Activated naive CD8-positive, alpha-beta T cell treated with anti-CD3 and anti-CD28 coated beads for 36 hours (primary cell): ENCODE measurements around the gene SLC12A8. TPM values are rescaled to one million over a fixed set of nuclear protein-coding genes. Genes with fewer than 3 reads are reported as not detected.

Experiments used
- DNase-seq: peaks from one replicate; pipeline ENCODE4 v3.0.0; 2021
- H3K27ac Mint-ChIP-seq: one replicate; pipeline ENCODE4 v1.8.0; 2022; ENCODE audit warnings: mild to moderate bottlenecking, moderate library complexity, mixed read lengths
- H3K27me3 Mint-ChIP-seq: one replicate; pipeline ENCODE4 v1.8.0; 2022; ENCODE audit warnings: mild to moderate bottlenecking, mixed read lengths
- H3K36me3 Mint-ChIP-seq: one replicate; pipeline ENCODE4 v1.8.0; 2021; ENCODE audit warnings: mild to moderate bottlenecking, mixed read lengths
- H3K4me1 Mint-ChIP-seq: one replicate; pipeline ENCODE4 v1.8.0; 2021; ENCODE audit warnings: mixed read lengths
- H3K4me3 Mint-ChIP-seq: one replicate; pipeline ENCODE4 v1.8.0; 2022; ENCODE audit warnings: mild to moderate bottlenecking, moderate library complexity, mixed read lengths
- H3K9me3 Mint-ChIP-seq: one replicate; pipeline ENCODE4 v1.8.0; 2022; ENCODE audit warnings: mixed read lengths
- total RNA-seq, 2 experiments: library from RNA; stranded (reverse); gene quantifications; one replicate each; pipeline ENCODE4 v1.2.3, GENCODE V29; 2021

The SLC12A8 gene
- total RNA-seq, 2 experiments from 2014 or later: 1.8 to 1.9 TPM

DNA sequence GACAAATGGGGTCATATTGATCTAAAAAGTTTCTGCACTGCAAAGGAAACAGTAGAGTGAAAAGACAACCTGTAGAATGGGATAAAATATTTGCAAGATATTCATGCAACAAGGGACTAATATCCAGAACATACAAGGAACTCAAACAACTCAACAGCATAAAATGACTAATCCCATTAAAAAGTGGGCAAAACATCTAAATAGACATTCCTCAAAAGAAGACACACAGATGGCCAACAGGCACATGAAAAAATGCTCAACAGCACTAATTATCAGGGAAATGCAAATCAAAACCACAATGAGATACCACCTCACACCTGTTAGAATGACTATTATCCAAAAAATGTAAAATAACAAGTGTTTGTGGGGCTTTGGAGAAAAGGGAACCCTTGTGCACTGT lies 8.8 kb downstream of the SLC12A8 start:
- H3K27me3 Mint-ChIP-seq: peaks cover 12% of the 10 kb centered on the region
- DNase-seq: no peak
- H3K9me3 Mint-ChIP-seq: peaks cover 2% of the 10 kb centered on the region
- no peak overlapping the region for H3K4me3 Mint-ChIP-seq
- H3K4me1 Mint-ChIP-seq: no peaks in the 10 kb centered on the region
- no peak overlapping the region for H3K27ac Mint-ChIP-seq
- H3K36me3 Mint-ChIP-seq: no peaks in the 10 kb centered on the region

DNA sequence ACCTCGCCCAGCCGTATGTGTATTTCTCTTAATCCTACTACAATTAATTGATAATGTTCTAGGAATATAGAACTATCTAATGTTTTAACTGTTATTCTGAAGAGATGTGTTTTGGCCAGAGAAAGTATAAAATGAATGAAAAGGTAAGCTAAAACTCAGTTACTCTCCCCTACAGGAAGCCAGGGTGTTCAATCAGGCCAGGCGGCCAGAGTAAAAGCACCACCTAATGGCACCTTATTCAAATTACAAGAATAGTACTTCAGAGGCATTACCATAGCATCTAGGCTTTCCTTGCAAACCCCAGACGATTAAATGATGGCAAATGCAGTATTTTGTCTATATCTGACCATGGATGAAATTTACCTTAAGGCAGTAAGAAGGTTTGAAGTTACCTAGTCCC lies 10.4 kb downstream of the SLC12A8 start:
- Mint-ChIP-seq H3K27ac (no peak overlapping the region), H3K36me3 (no peaks in the 10 kb centered on the region), H3K9me3 (peaks cover 2% of the 10 kb centered on the region), H3K4me3 (no peak overlapping the region), H3K27me3 (peaks cover 12% of the 10 kb centered on the region), H3K4me1 (no peaks in the 10 kb centered on the region)
- DNase-seq: peak; percentile 9

DNA sequence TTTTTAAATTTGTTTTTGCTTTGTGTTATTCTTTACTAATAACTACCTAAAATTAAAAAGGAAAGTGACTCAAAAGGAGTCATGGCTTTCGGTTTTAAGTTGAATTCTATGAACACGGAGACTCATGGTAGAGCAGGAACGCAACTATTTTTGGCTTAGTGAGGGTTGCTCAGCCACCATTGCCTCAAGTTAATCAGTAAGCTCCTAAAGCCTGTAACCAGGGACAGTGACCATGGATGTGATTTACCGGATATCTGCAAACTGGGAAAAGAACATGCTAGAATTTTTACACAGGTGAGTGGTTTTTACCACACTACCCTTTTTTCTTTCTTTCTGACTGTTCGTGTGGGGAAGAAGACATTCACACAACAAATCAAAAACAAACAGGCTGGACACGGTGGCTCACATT lies 11.8 kb downstream of the SLC12A8 start:
- Mint-ChIP-seq H3K9me3 (peaks cover 2% of the 10 kb centered on the region), H3K27ac (no peak overlapping the region), H3K4me1 (no peaks in the 10 kb centered on the region), H3K36me3 (no peaks in the 10 kb centered on the region), H3K27me3 (peaks cover 8% of the 10 kb centered on the region), H3K4me3 (no peak overlapping the region)
- no peak for DNase-seq

DNA sequence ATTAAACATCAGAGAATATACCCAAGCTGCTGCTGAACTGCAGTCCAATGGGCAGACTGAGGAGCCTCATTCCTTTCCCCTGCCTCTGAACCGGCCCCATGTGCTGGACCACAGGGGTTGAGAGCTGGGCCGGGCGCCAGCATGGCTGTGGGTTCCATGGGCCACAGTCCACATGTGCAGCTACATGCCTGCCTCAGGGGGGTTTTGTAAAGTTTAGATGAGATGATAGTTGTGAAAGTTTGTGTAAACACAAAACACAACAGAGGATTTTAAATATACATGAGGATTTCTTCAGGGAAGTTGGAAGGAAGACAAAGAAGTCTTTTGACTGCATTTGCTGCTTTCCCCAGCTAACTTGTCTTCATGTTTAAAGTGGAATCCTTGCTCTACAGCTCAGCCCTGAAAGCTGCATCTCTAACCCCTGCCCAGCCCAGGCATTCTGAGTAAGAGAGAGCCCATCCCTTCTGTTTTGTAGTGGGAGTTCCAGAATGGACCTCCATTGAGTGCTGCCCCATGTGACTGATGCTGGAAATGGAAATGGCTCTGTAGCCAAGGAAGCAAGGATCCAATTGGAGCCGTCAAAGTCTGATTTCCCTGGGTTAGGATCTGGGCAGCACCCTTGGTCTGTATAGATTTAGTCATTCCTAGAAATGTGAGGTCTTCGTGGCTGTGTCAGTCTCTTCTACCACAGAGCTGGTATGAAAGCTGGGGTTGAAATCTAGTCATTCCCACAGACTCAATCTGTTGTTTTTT lies 17.5 kb downstream of the SLC12A8 start:
- Mint-ChIP-seq H3K27me3 (no peaks in the 10 kb centered on the region), H3K4me1 (no peaks in the 10 kb centered on the region), H3K4me3 (no peak overlapping the region), H3K9me3 (no peaks in the 10 kb centered on the region), H3K27ac (no peak overlapping the region), H3K36me3 (no peaks in the 10 kb centered on the region)
- no peak for DNase-seq

DNA sequence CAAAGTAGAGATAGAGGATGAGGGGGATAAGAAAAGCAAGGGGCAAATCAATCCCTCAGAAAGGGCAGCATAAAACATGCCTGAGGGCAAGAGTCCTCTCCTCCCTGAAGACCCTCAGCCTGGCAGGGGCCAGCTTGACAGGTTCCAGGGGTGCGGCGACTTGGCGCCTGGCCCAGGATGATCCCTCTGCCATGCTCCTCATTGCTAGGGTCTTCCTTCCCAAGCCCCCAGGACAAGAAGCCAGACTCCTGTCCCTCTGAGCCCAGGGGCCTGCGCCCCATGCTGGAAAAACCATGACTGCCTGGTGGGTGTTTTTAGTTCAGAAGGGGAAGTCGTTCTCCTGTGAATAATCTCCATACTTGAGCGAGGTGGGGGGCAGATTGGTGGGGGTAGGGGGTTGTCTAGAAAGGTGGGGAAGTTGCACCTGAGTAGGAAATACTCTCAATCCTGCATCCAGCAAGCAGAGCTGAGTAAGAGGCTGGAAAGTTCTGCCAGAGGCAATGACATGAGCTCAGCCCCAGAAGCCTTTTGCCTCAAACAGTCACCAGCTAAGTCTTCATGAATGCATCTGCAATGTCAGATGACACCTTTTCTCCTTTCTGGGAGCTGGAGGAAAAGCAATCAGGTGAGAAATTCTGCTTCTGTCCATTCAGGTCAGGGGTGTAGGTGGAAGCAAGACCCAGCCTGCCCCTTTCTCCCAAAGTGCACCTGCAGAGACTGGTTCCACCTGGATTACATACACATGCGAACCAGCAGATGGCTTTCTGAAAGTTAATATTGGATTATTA lies 18.3 kb downstream of the SLC12A8 start:
- Mint-ChIP-seq H3K4me1 (no peaks in the 10 kb centered on the region), H3K27me3 (no peaks in the 10 kb centered on the region)

DNA sequence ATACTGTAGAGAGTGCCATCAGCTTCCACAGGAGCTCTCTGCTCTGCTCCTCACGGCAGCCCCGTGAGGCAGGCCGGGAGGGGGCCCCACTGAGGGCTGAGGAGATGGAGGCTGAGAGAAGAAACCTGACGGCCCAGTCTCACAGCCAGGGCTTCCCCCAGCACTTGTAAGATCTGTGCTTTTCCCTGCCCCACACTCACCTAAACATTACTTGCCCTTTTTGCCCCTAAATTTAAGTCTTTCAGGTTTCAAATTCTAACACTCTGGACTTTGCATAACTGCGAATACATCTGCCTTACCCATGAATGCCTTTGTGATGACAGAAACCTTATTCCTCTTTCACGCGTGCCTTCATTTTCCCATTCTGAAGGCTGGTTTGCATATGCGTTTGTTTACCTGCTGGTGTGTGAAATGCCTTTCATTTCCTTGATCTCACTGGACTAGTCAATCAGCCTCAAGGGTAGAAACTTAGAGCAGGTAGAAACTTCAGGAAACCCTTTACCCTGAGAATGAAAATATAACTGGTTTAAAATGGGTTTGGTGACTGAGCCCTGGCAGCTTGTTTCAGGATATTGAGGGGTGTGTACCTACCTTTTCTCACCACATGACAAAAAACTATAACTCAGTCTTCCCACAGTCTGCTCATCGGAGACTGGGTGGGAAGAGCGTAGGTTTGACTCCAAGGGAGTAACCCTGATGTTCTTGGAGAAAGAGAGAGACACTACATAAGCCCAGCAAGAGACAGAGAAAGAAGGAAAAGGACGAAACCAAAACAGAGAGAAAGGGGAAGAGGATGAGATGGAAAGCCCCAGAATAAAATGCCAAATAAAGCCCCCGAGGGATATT lies 20.1 kb downstream of the SLC12A8 start:
- DNase-seq: no peak
- Mint-ChIP-seq H3K4me1 (no peaks in the 10 kb centered on the region), H3K9me3 (no peaks in the 10 kb centered on the region), H3K27me3 (no peaks in the 10 kb centered on the region), H3K4me3 (no peak overlapping the region), H3K27ac (no peak overlapping the region), H3K36me3 (peaks cover 2% of the 10 kb centered on the region)

More for the DNA sequence above, 18.3 kb downstream of the SLC12A8 start:
- Mint-ChIP-seq H3K27ac (no peak overlapping the region), H3K4me3 (no peak overlapping the region), H3K9me3 (no peaks in the 10 kb centered on the region), H3K36me3 (peaks cover under 1% of the 10 kb centered on the region)
- no peak for DNase-seq

DNA sequence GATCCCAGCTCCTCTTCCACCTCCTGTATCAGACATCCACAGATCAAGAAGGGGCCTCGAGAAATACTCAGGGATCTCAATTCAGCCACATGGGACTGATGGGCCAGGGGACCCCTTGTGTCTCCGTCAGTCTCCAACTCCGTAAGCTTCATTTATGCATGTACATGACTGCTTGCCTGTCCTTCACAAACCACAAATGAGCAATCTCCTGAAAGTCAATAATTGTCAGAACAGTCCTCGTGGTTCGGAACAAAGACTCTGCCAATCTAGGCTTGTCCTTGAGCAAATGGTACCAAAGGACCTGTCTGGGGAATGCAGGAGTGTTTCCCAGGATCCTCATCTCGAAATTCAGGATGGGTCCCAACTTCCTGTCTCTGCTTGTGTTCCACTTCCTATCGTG lies 20.8 kb downstream of the SLC12A8 start:
- Mint-ChIP-seq H3K4me3 (no peak overlapping the region), H3K9me3 (no peaks in the 10 kb centered on the region), H3K4me1 (no peaks in the 10 kb centered on the region), H3K27me3 (no peaks in the 10 kb centered on the region), H3K27ac (no peak overlapping the region), H3K36me3 (peaks cover 2% of the 10 kb centered on the region)
- DNase-seq: no peak

DNA sequence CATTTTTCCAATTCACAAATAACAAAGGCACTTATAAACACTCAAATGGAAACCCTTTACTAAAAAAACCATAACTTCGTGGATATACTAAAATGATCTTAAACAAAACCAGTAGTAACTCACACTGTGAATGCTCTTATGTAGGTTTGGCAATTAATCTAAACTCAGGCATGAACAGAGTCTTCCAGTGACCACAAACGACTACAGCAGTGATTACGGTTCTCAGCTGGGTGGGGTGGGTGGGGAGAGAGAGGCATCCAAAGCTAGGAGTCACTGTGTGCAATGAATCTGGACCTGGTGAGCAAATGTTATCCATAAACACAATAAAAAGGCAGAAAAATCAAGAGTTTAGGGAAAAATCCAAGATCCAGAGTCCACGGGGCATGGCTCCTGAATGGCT lies 21.3 kb downstream of the SLC12A8 start:
- no peaks in the 10 kb centered on the region for H3K4me1 Mint-ChIP-seq
- H3K4me3 Mint-ChIP-seq: no peak overlapping the region
- no peak for DNase-seq
- H3K9me3 Mint-ChIP-seq: no peaks in the 10 kb centered on the region
- no peaks in the 10 kb centered on the region for H3K27me3 Mint-ChIP-seq
- peaks cover 2% of the 10 kb centered on the region for H3K36me3 Mint-ChIP-seq
- no peak overlapping the region for H3K27ac Mint-ChIP-seq

DNA sequence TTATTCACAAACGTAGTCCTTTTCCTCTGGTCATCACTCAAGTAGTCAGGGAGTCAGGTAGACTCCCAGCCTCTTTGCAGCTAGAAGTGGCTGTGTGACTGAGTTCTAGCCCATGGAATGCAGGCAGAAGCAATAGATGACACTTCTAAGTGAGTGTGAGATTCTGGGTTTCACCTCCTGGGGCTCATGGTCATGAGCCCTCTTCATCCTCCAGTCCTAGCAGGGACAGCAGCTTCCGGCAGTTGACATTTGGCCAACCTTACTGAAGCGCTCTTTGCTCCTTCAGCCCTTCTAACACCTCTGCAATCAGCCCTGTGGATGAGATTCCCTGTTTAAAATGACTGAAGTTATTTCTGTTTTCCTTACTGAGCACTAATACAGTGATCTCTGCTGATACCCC lies 21.8 kb downstream of the SLC12A8 start:
- Mint-ChIP-seq H3K4me3 (no peak overlapping the region), H3K27me3 (no peaks in the 10 kb centered on the region), H3K27ac (no peak overlapping the region), H3K9me3 (no peaks in the 10 kb centered on the region), H3K4me1 (no peaks in the 10 kb centered on the region), H3K36me3 (peaks cover 2% of the 10 kb centered on the region)
- no peak for DNase-seq

DNA sequence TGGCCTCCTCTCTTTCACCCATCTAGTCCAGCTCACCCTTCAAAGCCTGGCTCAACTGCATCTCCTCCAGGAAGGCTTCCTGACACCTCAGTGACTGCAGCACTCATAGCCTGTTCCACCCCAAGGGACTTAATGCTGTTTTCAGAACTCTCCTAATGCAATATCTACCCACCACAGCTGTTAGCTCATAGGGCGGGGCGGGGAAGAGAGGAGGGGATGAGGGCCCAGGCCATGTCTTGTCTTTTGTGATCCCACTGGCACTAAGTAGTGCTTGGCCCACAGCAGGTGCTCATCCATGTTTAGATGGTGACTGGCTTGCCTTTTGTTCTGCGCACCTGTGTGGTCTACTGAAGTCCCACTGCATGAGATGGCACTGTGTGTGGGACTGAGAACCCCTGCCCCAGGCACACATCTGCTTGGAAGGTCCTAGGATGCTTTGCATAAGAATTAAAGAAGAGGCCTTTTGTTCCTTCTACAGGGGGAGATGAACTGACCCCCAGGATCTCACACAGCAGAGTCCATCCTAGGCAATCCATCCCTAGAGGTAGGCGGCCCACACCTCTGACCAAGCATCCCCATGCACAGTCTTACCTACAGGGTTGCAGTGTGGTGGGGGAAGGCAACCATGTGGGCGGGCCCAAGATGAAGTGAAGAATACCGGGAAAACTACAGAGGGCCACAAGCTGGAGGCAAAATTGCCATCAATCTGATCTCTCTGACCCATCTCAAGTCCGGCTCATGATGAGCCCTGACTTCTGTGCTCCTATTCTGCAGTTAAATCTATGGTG lies 23.0 kb downstream of the SLC12A8 start:
- Mint-ChIP-seq H3K4me1 (no peaks in the 10 kb centered on the region), H3K27me3 (no peaks in the 10 kb centered on the region), H3K27ac (no peak overlapping the region), H3K4me3 (no peak overlapping the region), H3K36me3 (peaks cover 2% of the 10 kb centered on the region), H3K9me3 (no peaks in the 10 kb centered on the region)
- no peak for DNase-seq

DNA sequence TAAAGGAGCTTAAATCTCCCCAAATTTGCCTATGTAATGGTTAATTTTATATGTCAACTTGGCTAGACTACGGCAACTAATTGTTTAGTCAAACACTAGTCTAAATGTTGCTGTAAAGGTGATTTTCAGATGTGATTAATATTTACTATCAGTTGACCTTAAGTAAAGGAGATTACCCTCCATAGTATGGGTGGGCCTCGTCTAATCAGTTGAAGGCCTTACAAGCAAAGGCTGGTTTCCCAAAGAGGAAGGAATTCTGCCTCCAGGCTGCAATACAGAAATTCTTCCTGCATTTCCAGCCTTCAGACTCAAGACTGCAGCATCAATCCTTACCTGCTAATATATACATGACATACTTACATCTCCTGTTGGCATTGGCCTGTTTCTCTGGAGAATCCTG lies 23.6 kb downstream of the SLC12A8 start:
- no peaks in the 10 kb centered on the region for H3K4me1 Mint-ChIP-seq
- no peak overlapping the region for H3K27ac Mint-ChIP-seq
- no peak overlapping the region for H3K4me3 Mint-ChIP-seq
- H3K27me3 Mint-ChIP-seq: no peaks in the 10 kb centered on the region
- peaks cover 2% of the 10 kb centered on the region for H3K36me3 Mint-ChIP-seq
- H3K9me3 Mint-ChIP-seq: no peaks in the 10 kb centered on the region
- DNase-seq: no peak

DNA sequence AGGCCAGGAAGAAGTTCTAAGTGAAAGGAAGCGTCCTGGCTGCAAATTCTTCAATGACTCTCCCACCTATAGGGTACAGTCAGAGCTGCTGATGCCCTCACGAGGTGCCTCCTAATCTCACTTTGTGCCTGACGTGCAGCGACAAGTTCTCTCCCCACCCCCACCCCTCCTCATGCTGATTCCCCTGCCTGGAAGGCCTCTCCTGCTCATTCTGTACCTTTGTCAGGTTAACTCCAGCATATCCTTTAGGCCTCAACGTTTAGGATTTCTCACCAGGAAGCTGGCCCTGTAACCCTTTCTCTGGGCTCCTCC lies 25.0 kb downstream of the SLC12A8 start:
- no peaks in the 10 kb centered on the region for H3K9me3 Mint-ChIP-seq
- H3K27me3 Mint-ChIP-seq: no peaks in the 10 kb centered on the region
- no peaks in the 10 kb centered on the region for H3K4me1 Mint-ChIP-seq
- no peak for DNase-seq
- no peak overlapping the region for H3K27ac Mint-ChIP-seq
- peaks cover 2% of the 10 kb centered on the region for H3K36me3 Mint-ChIP-seq
- no peak overlapping the region for H3K4me3 Mint-ChIP-seq

DNA sequence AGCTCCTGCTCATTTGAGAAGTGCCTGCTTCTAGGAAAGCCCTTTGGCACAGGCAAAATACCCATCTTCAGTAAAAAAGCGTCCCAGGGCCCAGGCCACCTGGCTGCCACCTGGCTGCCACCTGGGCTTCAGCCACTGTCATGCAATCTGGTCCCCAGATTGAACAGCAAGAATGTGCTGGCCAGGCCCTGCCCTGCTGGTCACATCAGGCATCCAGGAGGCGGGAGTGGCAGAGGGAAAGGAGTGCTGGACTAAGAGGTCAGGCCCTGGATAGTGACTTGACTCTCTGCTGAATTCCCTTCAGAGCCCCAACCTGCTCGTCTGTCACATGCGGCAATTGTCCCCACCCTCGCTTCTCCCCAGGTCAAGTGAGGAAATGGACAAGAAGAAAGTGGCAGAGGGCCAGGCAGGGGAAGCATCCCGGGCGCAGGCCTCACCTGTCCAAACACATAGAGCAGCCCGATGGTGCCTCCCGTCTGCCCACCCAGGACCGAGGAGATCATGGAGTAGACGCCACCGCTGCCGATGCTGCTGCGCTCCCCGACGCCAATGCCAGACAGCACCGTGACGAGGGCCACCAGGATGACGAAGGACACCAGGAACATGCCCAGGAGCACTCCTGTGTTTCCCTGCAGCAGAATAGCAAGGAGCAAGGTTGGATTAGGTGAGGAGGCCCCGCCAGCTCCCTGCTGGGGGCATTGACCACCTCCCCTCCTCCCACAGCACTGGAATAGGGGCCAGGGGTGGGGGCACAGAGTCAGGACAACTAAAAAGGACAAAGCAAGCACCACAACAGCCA lies 25.5 kb downstream of the SLC12A8 start:
- H3K27ac Mint-ChIP-seq: no peak overlapping the region
- DNase-seq: no peak
- H3K36me3 Mint-ChIP-seq: peaks cover 2% of the 10 kb centered on the region
- no peaks in the 10 kb centered on the region for H3K27me3 Mint-ChIP-seq
- H3K9me3 Mint-ChIP-seq: no peaks in the 10 kb centered on the region
- no peaks in the 10 kb centered on the region for H3K4me1 Mint-ChIP-seq
- H3K4me3 Mint-ChIP-seq: no peak overlapping the region

DNA sequence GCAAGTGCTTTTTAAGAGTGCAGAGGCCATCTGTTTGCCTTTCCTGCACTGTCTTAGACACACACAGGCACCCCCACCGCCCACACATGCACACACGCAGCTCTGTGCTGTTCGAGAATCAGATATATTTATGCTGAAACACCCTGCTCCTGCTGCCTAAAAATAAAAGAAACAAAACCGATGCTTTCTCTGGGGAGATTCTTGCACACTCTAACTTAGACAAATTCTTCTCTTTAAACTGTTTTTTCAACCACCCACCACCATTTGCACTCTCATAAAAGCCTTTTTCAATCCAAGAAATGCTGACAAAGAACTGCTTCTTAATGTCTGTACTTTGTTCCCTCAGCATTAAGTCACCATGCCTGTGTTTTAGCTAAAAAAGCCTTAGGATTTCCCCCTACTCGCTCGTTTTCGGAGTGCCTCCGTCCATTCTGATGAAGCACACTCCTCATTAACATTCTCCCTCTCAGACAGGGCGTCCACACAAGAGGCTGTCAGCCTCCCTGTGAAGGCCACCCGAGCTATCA lies 26.2 kb downstream of the SLC12A8 start:
- no peak for DNase-seq
- H3K36me3 Mint-ChIP-seq: peaks cover 2% of the 10 kb centered on the region
- H3K27ac Mint-ChIP-seq: no peak overlapping the region
- H3K9me3 Mint-ChIP-seq: no peaks in the 10 kb centered on the region
- no peak overlapping the region for H3K4me3 Mint-ChIP-seq
- H3K27me3 Mint-ChIP-seq: no peaks in the 10 kb centered on the region
- no peaks in the 10 kb centered on the region for H3K4me1 Mint-ChIP-seq
